Measurements from ENCODE around the gene GMCL2. TPM values are rescaled to one million over a fixed set of nuclear protein-coding genes. Genes with fewer than 3 reads are reported as not detected.
A peak's percentile ranks its signal among the peaks of the same experiment; 100 is the strongest.

The GMCL2 gene
- polyA plus RNA-seq, 4 donors = 0.03 TPM; not detected in 3

DNA sequence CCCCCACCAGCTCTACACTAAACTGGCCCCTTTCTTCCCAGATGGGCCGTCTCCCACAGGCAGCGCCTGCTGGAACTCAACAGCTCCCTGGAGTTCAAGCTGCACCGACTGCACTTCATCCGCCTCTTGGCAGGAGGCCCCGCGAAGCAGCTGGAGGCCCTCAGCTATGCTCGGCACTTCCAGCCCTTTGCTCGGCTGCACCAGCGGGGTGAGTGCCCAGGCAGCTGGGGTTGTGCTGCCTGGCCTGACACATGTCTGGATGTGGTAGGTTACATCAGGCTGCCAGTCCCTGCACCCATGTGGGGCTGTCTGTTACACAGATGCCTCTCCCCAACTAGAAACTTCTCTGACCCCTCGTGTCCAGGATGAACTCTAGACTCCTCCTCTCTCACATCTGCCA lies 43.3 kb downstream of the GMCL2 start:
- FAIRE-seq (no peak), DNase-seq (peak in 1 of 2 donors; percentile 21)
- no peak overlapping the region for H3K4me3 ChIP-seq (ENCODE audit: low read depth in 1 of 3, low read length in 3 of 3)
- no peaks in the 10 kb centered on the region for H3K9me3 ChIP-seq (ENCODE audit: control insufficient read depth in 2 of 2, insufficient read depth in 1 of 2, low read depth in 1 of 2, low read length in 1 of 2)
- H3K27me3 ChIP-seq (ENCODE audit: control insufficient read depth in 3 of 3, insufficient read depth in 3 of 3, low read length in 3 of 3) = no peaks in the 10 kb centered on the region
- 66 to 78% (median 76%) methylated on average over 10 of the region's 10 CpGs for WGBS, 3 donors
- H3K36me3 ChIP-seq (ENCODE audit: control insufficient read depth in 3 of 3, insufficient read depth in 2 of 3, low read depth in 1 of 3, low read length in 3 of 3) = peaks cover 17 to 76% (median 22%) of the 10 kb centered on the region in 3 donors
- no peaks in the 10 kb centered on the region for H3K4me1 ChIP-seq (ENCODE audit: control insufficient read depth in 3 of 3, insufficient read depth in 2 of 3, low read depth in 1 of 3, low read length in 2 of 3)
- no peak overlapping the region for H3K27ac ChIP-seq (ENCODE audit: low read depth in 1 of 3, low read length in 2 of 3)

DNA sequence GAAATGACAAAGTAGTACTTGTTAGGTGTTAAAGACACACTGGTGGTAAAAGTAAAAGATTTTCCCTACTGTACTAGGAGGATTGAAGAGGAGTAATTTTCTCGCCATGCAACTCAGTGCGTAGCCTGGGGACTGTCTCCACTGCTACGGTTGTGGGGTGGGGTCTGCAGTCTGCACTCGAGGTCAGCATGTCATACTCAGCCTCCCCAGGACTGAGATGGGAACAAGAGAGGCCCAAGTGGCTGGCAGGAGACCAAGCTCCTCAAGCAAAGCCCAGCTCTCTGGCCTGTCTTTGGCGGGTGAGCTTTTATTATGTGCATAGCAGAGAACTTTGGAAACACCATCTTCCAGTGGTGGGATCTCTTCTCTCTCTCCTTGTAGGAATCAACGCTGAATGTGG lies 43.9 kb downstream of the GMCL2 start:
- no peaks in the 10 kb centered on the region for H3K4me1 ChIP-seq (ENCODE audit: control insufficient read depth in 3 of 3, insufficient read depth in 2 of 3, low read depth in 1 of 3, low read length in 2 of 3)
- peaks cover 11 to 72% (median 16%) of the 10 kb centered on the region in 3 donors for H3K36me3 ChIP-seq (ENCODE audit: control insufficient read depth in 3 of 3, insufficient read depth in 2 of 3, low read depth in 1 of 3, low read length in 3 of 3)
- DNase-seq = no peak
- H3K27me3 ChIP-seq (ENCODE audit: control insufficient read depth in 3 of 3, insufficient read depth in 3 of 3, low read length in 3 of 3) = no peaks in the 10 kb centered on the region
- FAIRE-seq = no peak
- H3K27ac ChIP-seq (ENCODE audit: low read depth in 1 of 3, low read length in 2 of 3) = no peak overlapping the region
- WGBS, 3 donors = 77 to 96% (median 85%) methylated on average over 6 of the region's 6 CpGs
- H3K4me3 ChIP-seq (ENCODE audit: low read depth in 1 of 3, low read length in 3 of 3) = no peak overlapping the region
- H3K9me3 ChIP-seq (ENCODE audit: control insufficient read depth in 2 of 2, insufficient read depth in 1 of 2, low read depth in 1 of 2, low read length in 1 of 2) = no peaks in the 10 kb centered on the region

DNA sequence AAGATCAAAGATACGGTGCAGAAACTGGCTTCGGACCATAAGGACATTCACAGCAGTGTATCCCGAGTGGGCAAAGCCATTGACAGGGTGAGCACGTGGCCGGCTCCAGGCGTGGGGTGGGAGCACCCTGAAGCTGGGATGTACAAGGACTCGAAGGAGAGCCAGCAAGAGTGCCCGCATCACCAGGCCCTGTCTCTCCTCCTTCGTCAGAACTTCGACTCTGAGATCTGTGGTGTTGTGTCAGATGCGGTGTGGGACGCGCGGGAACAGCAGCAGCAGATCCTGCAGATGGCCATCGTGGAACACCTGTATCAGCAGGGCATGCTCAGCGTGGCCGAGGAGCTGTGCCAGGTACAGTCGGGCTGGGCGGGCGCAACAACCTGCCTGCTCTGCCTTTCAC lies 44.5 kb downstream of the GMCL2 start:
- H3K9me3 ChIP-seq (ENCODE audit: control insufficient read depth in 2 of 2, insufficient read depth in 1 of 2, low read depth in 1 of 2, low read length in 1 of 2) = no peaks in the 10 kb centered on the region
- H3K27me3 ChIP-seq (ENCODE audit: control insufficient read depth in 3 of 3, insufficient read depth in 3 of 3, low read length in 3 of 3) = no peaks in the 10 kb centered on the region
- no peak overlapping the region for H3K4me3 ChIP-seq (ENCODE audit: low read depth in 1 of 3, low read length in 3 of 3)
- no peaks in the 10 kb centered on the region for H3K4me1 ChIP-seq (ENCODE audit: control insufficient read depth in 3 of 3, insufficient read depth in 2 of 3, low read depth in 1 of 3, low read length in 2 of 3)
- DNase-seq (no peak), FAIRE-seq (no peak)
- WGBS, 3 donors = 91 to 95% (median 93%) methylated on average over 20 of the region's 20 CpGs
- no peak overlapping the region for H3K27ac ChIP-seq (ENCODE audit: low read depth in 1 of 3, low read length in 2 of 3)
- H3K36me3 ChIP-seq (ENCODE audit: control insufficient read depth in 3 of 3, insufficient read depth in 2 of 3, low read depth in 1 of 3, low read length in 3 of 3) = peaks cover 8 to 72% (median 12%) of the 10 kb centered on the region in 3 donors

DNA sequence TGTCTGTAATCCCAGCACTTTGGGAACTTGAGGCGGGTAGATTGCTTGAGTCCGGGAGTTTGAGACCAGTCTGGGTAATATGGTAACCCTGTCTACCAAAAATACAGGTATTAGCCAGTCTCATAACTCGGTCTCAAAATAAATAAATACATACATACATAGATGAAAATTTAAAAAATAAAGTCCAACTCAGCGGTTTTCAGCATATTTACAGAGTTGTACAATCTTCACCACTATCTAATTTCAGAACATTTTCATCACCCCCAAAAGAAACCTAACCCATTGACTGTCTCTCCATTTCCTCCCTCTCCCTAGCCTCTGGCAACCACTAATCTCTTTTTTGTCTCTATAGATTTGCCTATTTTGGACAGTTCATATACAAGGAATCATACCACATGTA lies 45.6 kb downstream of the GMCL2 start:
- H3K9me3 ChIP-seq (ENCODE audit: control insufficient read depth in 2 of 2, insufficient read depth in 1 of 2, low read depth in 1 of 2, low read length in 1 of 2) = no peaks in the 10 kb centered on the region
- FAIRE-seq (no peak), DNase-seq (no peak)
- H3K4me1 ChIP-seq (ENCODE audit: control insufficient read depth in 3 of 3, insufficient read depth in 2 of 3, low read depth in 1 of 3, low read length in 2 of 3) = no peaks in the 10 kb centered on the region
- no peaks in the 10 kb centered on the region for H3K27me3 ChIP-seq (ENCODE audit: control insufficient read depth in 3 of 3, insufficient read depth in 3 of 3, low read length in 3 of 3)
- H3K27ac ChIP-seq (ENCODE audit: low read depth in 1 of 3, low read length in 2 of 3) = no peak overlapping the region
- peaks cover 6 to 67% (median 11%) of the 10 kb centered on the region in 3 donors for H3K36me3 ChIP-seq (ENCODE audit: control insufficient read depth in 3 of 3, insufficient read depth in 2 of 3, low read depth in 1 of 3, low read length in 3 of 3)
- WGBS, 3 donors = 93 to 98% (median 96%) methylated on average over 4 of the region's 4 CpGs
- no peak overlapping the region for H3K4me3 ChIP-seq (ENCODE audit: low read depth in 1 of 3, low read length in 3 of 3)

DNA sequence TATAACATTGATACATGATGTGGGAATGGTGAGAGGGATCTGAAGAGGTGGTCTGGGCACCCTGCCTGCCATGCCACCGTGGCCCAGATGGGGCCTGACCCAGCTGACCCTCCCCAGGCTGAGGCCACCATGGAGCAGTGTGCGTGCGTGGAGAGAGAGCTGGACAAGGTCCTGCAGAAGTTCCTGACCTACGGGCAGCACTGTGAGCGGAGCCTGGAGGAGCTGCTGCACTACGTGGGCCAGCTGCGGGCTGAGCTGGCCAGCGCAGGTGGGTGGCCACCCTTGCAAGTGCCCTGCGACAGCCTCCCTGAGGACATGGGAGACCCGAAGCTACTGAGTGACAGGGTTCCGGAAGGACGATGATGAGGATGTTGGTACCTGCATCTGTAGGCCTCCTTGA lies 49.2 kb downstream of the GMCL2 start:
- H3K9me3 ChIP-seq (ENCODE audit: control insufficient read depth in 2 of 2, insufficient read depth in 1 of 2, low read depth in 1 of 2, low read length in 1 of 2) = no peaks in the 10 kb centered on the region
- no peak for FAIRE-seq

DNA sequence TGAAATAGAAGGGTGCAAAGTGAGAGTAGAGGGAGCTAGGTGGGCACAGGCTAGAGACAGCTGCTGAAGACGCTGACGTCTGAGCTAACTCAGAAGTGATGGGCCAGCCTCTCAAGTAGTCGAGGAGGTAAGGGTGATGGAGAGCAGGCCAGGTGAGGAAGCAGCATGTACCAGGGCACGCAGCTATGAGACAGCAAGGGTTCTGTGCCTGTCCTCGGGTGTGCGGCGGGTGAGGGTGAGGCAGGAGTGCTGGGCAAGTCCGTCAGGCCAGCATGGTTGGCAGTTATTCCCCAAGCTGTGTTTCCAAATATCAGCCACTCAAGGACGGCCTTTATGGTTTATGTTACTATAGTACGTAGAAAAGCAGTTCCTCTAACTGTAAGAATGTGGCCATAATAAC lies 50.2 kb downstream of the GMCL2 start:
- Histone ChIP-seq H3K27ac (ENCODE audit: low read depth in 1 of 3, low read length in 2 of 3) (no peak overlapping the region), H3K27me3 (ENCODE audit: control insufficient read depth in 3 of 3, insufficient read depth in 3 of 3, low read length in 3 of 3) (no peaks in the 10 kb centered on the region), H3K4me1 (ENCODE audit: control insufficient read depth in 3 of 3, insufficient read depth in 2 of 3, low read depth in 1 of 3, low read length in 2 of 3) (no peaks in the 10 kb centered on the region), H3K4me3 (ENCODE audit: low read depth in 1 of 3, low read length in 3 of 3) (no peak overlapping the region), H3K9me3 (ENCODE audit: control insufficient read depth in 2 of 2, insufficient read depth in 1 of 2, low read depth in 1 of 2, low read length in 1 of 2) (no peaks in the 10 kb centered on the region), H3K36me3 (ENCODE audit: control insufficient read depth in 3 of 3, insufficient read depth in 2 of 3, low read depth in 1 of 3, low read length in 3 of 3) (peaks cover 0 to 41% (median 4%) of the 10 kb centered on the region in 3 donors)
- no peak for FAIRE-seq
- WGBS, 3 donors = 85 to 90% (median 89%) methylated on average over 10 of the region's 10 CpGs
- DNase-seq = no peak

More for the DNA sequence above, 49.2 kb downstream of the GMCL2 start:
- H3K27me3 ChIP-seq (ENCODE audit: control insufficient read depth in 3 of 3, insufficient read depth in 3 of 3, low read length in 3 of 3) = no peaks in the 10 kb centered on the region
- H3K4me3 ChIP-seq (ENCODE audit: low read depth in 1 of 3, low read length in 3 of 3) = no peak overlapping the region
- WGBS, 3 donors = 91 to 94% (median 93%) methylated on average over 12 of the region's 12 CpGs
- H3K4me1 ChIP-seq (ENCODE audit: control insufficient read depth in 3 of 3, insufficient read depth in 2 of 3, low read depth in 1 of 3, low read length in 2 of 3) = no peaks in the 10 kb centered on the region
- peaks cover 3 to 49% (median 4%) of the 10 kb centered on the region in 3 donors for H3K36me3 ChIP-seq (ENCODE audit: control insufficient read depth in 3 of 3, insufficient read depth in 2 of 3, low read depth in 1 of 3, low read length in 3 of 3)
- no peak for DNase-seq
- no peak overlapping the region for H3K27ac ChIP-seq (ENCODE audit: low read depth in 1 of 3, low read length in 2 of 3)

Other genes with a start within 250 kb of the GMCL2 start
- gene PROP1, start 191.1 kb downstream of the GMCL2 start, polyA plus RNA-seq = not detected
- gene N4BP3, start 73.8 kb downstream of the GMCL2 start, polyA plus RNA-seq = 1 to 10 TPM in 2 of 4 donors, under 1 TPM in 2; 0.22 to 2.1 (median 0.94) TPM
- 10 to 100 TPM; 27.1 to 34.9 (median 28.7) TPM for gene RMND5B, start 56.4 kb downstream of the GMCL2 start, polyA plus RNA-seq
- gene NHP2, start 33.5 kb downstream of the GMCL2 start, polyA plus RNA-seq = 100 to 1,000 TPM in 1 of 4 donors, 10 to 100 TPM in 3; 46.5 to 243 (median 80.3) TPM
- 100 to 1,000 TPM; 110 to 176 (median 160) TPM for gene HNRNPAB, start 17.2 kb upstream of the GMCL2 start, polyA plus RNA-seq
- gene PHYKPL, start 45.4 kb upstream of the GMCL2 start, polyA plus RNA-seq = 100 to 1,000 TPM in 3 of 4 donors, 10 to 100 TPM in 1; 57.7 to 145 (median 127) TPM